GM04504 (cell line): ENCODE measurements around the gene NPC1.
"Not testable (repeated sequence)": the region's sequence is repeated elsewhere in the genome, so short reads cannot be mapped to it uniquely, and the experiment has no call there.

Experiments
- DNase-seq: peaks from one replicate; pipeline ENCODE4 v3.0.0-alpha.2; 2012; ENCODE audit warnings: low read depth

The NPC1 gene

DNA sequence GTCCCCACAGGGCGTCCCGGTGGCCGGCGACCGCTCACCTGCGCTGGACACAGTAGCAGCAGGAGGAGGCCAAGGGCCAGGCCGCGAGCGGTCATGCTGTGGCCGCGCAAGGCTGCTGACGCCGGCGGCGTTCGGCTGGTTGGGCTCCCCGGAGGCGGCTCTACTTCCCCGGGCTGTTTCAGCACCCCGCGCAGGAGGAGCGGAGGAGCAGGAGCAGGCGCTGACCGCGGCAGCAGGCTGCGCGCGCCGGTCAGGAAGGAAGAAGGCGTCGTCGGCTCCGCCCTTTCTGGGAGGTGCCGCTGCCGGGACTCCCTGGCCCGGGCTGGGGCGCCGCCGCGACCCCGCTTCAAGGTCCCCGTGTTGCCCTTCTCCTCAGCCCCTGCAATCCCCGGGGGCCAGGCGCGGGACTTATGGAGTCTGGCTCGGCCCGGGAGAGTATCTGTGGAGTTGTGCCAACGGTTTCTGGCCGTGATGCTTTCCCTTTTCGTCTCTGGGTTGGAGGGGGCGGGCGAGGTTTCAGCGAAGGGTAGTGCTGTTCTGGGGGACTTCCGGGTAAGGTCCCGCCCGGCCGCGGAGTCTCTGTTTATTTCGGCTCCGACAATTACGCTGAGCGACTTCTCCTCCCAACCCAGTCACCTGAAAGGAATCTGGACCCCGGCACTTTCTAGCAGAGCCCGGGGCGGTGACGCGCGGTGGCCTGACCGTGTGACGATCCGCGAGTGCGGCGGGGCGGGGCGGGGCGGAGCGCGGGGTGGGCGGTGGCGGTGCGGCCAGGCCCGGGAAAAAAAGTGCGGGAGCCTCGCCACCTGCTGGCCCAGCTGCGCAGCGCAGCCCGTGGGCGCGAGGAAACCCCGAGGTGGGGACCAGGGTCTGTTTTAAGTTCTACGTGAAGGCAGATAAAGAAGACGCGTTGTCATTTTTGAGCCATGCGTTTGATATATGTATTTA lies at the start of gene NPC1:
Gene NPC1 (minus strand): TSS at position 258 of the 948 bp plus-strand sequence. CDS start 163 bp downstream, at position 95.
- DNase-seq, result peak; percentile 89

DNA sequence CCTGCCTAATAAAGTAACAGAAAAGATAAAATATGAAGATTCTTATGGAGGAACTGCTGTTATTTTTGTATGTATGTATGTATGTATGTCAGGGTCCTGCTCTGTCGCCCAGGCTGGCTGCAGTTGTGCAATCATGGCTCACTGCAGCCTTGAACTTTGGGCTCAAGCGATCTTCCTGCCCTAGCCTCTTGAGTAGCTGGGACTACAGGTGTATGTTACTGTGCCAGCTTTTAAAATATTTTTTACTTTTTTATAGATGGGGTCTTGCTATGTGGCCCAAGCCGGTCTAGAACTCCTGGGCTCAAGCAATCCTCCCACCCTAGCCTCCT lies 49.7 kb upstream of the NPC1 start:
- DNase-seq, result no peak

DNA sequence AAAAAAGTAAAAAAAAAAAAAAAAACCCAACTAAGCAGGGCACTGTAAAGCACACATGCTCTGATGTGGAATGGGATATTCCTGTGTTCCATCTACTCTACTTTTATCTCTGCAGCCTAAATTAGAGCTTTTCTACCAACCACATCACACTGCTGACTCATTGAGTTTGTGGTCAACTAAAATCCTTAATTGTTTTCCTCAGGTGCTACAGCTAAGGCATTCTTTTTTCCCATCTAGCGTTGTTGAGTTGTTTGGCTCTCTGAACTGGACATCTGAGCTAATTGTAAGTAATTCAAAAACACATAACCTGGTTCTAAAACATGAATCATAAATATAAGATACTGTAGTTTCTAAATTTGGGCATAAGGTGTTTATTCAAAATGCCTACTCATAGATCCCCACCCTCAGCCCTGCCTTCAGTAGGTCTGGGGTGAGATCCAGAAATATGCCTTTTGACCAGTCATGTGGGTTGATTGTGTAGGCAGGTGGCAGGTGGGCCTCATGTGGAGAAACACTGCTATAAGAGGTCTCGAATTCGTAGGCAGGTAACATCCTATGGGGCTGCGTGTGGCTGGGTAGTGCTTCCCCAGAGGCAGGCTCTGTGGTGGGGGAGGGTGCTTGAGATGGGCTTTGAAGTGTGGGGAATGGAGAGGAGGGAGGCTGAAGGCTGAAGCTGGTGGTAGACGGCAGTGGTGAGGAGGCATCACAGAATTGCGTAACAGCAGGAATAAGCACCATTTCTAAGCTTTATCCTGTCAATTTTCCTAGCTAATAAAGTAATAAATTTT lies 49.2 kb upstream of the NPC1 start:
- DNase-seq, result no peak

DNA sequence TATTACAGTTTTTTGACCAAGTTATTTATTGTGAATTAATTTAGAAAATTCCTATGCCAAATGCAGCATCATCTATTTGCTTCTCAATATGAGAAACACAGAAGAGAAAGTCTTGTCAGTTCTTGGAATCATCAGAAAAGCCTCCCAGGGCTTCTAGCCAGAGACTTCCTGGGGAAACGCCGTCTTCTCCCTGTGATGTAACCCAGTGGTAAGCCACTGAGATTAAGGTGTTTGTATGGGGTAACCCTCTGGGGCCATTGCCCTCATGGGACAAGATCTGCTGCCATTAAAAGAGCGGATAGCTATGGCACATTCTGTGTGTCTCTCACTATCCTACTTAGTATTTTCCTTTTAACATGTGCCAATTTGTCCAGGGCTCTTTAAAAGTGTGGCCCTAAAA lies 48.4 kb upstream of the NPC1 start:
- no peak for DNase-seq

DNA sequence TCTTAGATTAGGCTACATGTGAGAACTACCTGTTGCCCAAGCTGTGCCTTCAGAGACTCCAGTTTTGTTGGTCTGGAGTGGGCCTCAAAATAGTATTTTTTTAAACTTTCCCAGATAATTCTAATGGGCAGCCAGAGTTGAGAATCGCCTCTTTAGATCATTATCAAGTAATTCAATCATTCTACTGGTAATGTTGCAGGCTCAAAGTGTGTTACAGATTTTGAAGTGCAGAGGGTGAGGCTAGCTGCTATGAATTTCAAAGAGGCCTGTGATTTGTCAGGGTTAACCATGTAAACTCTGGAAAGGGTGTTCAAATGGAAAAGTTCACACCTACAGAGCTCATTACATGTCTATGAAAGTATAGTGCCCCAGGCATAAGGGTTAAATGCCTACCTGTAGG lies 46.3 kb upstream of the NPC1 start:
- no peak for DNase-seq

DNA sequence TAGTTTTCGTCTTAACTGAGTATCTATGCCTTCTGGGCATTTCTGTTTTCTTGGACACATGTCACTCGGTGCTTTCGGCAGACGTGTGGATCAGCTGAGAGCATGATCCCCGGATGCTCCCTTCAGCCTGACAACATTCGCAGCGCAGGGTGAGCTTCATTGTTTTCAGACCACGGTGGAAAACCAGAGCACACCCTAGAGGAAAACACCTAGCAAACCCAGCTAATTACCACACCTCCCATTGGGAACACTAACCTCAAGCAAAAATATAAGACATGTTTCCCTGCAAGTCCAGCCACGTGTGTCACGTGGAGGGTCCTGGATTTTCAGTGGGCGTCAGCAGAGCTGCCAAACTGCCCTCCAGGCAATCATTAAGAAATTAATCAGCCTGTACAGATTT lies 45.4 kb upstream of the NPC1 start:
- DNase-seq, result no peak

DNA sequence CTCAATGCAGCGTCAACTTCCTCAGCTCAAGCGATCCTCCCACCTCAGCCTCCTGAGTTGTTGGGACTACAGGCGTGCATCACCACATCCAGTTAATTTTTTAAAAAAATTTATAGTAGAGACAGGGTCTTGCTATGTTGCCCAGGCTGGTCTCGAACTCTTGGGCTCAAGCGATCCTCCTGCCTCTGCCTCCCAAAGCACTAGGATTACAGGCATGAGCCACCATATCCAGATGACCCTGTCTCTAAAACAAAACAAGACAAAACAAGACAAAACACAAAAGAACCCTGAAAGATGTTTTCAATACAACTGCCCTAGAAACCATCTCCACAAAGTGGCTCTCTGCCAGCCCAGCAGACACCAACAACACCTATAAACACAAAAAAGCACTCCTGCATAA lies 45.0 kb upstream of the NPC1 start:
- DNase-seq, result no peak

DNA sequence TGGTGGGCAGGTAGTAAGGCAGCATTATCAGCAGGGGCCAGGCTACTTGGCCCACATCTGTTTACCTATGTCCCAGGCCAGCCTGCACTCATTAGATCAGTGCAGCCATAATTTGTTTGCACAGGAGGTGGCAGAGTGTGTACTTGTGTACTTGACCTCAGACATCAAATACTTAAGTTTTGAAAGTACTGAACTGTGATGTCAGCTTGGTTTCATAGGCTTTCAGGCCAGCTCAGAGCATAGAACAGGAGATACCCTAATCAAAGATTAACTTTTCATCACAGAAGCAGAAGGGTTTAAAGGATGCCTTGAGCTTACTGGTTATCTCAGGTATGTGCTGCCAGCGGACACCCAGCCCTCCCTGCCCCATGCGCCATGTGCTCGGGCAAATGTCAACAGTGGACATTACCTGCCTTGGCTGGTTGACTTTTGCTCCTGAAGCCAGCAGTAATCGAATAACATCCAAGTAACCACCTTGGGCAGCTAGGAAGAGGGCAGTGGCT lies 43.2 kb upstream of the NPC1 start:
- no peak for DNase-seq

DNA sequence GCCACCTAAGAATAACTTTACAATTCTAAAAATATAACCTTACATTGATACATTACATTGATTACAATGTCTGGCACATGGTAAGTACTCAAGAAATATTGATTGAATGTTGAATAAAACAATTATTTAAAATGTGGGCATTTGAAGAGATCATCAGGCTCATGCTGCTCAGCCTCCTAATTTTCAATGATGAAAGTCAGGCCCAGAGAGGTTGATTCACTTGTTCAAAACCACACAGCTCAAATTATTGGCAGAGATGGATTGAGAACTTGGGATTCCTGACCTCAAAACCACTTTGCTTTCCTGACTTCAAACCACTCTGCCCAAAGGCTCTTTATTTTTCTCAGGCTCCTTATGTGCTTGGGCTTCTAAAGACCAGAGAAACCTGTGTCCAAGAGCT lies 41.7 kb upstream of the NPC1 start:
- DNase-seq, result no peak

DNA sequence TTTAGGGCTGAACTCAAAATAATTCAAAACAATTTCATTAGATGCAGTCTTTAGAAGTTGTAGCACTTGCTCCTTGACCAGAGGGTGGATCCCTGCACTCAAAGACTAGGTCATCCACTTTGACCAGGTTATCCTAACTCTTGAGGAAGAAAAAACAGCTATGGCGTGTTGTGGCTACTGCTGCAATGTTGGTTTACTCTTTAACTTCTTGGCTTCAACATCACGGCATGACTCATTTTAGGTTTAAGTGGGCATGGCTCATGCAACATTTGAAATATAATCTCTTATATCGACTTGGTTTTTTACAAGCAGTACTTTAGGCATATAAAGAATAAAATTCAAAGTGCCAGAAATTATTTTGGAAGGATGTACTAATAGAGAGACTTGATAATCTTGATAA lies 41.0 kb upstream of the NPC1 start:
- no peak for DNase-seq

DNA sequence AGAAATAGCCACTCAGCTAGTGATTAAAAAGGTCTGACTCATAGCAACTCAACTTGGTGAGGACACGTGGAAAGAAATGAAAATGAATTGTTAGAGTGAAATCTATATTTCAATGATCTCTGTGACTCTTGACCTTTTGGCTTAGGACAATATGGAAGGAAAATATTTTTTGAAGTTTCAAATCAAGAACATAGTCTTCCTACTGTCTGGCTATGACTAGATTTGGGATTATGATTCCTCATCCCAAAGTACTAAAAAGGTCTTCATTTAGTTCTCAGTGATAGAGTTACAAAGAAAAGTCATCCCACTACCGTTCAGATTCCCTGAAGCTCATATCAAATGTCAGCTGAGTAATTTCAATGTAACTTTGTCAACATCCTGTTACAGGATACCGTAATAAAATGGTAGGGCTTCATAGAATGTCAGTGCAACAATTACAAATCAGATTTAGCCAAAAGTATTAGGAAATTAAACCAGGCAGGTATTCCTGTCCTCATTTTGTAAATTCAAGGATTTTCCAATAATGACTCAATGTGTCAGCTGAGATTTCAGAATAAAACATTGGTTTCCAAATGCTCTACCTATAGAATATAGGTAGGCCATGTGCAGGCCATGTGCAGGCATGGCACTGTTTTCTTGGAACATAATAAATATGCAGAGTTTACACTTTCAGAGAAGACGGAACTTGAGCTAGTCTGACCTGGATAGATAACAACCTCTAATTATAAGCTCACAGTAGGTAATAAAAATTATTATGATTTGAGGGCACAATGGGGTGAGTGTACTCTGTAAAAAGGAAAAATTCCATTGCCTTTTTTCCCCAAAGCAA lies 40.4 kb upstream of the NPC1 start:
- no peak for DNase-seq

DNA sequence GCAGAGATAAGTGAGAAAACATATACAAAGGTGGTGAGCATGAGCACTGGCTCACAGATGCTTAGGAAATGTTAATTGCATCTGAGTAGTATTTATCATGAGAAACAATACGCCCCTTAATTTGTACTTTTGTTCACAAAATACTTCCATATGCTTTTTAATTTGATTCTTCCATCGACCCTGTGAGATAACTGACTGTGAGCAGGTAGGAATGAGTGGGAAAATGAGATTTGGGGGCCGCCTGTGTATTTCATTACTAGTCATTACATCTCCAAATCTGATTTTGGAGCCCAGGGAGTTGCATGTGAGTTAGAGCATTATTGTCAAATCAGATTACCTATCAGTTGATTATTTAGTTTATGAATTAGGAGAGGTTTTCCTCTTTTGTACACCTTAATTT lies 36.7 kb upstream of the NPC1 start:
- DNase-seq, result no peak

DNA sequence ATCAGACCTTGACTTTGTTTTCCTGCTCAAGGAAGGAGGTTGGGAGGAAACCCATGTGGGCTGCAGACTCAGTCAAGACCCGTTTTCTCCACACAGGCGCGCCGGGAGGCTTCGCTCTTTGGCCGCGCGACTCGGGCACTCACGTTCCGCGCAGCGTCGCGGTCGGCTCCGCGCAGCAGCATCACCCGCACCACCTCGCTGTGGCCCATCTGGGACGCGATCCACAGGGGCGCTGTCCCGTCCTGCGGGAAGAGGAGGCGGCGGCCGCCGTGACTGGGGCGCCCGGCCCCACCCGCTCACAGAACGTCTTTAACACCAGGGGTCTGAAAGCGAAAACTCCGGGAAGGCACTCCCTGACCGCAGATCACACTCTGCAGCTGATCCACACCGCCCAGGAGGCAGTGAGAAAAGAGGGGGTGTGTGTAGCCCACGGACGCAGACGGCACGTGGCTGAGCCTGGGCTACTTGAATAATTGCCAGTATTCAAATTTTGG lies 33.1 kb upstream of the NPC1 start:
- no peak for DNase-seq

DNA sequence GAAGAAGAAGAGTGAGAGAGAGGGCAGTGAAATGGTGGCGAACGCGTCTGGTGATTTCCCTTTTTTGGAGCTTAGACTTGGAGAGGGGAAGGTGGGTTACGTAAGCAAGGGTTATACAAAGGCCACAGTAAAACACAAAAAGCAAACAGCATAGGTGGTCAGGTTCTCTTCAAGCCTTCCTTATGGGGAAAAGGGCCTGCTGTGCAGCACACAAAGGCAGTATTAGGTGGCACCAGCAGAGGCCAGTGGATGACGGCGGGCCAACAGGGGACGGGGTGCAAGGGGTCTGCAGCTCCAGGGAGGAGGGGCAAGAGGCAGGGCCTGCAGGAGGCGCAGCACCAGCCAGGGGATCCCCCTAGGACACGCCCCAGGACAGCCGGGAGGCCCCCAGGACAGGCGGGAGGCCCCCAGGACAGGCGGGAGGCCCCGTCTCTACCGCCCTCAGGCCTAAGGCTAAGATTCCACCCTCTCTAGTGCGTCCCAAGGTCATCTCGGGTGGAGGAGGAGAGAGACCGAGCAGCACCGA lies 32.6 kb upstream of the NPC1 start:
- DNase-seq, result no peak

DNA sequence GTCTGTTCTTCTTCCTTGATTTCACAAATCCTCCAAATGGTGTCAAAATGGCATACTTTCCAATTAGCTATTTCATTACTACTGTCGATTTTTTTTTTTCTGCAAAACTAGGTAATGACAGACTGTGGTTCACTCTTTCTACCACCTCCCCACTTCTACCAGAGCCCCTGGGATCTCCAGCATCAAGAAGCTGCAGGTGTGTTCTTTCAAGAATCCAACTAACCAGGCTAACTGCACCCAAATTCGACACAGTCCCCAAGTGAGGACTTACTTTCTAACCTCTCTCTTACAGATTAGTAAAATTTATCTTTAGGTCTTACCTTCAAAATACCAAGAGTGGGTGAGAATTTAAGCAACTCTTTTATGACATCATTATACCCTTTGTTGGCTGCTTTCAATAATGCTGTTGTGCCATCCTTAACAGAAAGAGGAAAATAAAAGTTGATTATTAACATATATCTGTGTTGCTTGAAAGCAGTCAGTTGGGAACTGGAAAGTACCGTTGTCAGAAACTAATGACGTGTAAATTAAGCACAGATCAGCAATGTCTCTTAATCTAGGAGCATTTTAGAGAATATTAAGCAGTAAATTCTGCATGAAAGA lies 31.2 kb upstream of the NPC1 start:
- DNase-seq, result no peak

DNA sequence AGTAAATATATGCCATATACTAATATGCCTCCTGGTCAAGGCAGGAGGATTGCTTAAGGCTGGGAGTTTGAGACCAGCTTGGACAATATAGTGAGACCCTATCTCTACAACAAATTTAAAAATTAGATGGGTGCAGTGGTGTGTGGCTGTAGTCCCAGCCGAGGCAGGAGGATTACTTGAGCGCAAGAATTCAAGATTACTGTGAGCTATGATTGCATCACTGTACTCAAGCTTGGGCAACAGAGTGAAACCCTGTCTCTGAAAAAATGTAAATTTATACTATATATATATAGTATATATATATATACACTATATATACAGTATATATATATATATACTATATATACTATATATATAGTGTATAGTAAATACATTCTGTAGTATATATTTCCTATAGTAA lies 30.0 kb upstream of the NPC1 start:
- no peak for DNase-seq

DNA sequence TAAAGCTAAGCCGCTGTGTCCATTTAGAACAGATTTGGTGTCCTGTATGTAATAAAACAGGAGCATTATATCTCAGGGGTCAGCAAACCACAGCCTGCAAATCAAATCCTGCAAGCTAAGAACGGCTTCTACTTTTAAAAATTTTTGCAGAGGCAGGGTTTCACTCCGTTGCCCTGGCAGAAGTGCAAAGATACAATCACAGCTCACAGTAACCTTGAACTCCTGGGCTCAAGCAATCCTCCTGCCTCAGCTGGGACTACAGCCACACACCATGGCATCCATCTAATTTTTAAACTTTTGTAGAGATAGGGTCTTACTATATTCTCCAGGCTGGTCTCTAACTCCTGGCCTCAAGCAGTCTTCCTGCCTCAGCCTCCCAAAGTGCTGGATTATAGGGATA lies 28.6 kb upstream of the NPC1 start:
- DNase-seq, result no peak

DNA sequence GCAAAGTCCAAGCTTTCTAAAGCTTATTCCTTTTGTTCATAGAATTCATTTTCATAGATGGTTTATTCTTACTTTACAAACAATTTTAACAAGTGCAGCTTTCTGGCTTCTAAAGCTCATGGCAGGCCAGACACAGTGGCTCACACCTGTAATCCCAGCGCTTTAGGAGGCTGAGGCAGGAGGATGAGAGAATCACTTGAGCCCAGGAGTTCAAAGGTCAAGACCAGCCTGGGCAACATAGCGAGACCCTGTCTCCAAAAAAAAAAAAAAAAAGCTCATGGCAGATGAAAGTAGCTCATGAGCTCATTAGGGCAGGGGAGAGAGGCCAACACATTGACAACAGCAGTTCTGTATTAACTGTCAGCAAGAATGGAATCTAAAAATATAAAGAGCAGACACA lies 28.1 kb upstream of the NPC1 start:
- DNase-seq, result no peak

DNA sequence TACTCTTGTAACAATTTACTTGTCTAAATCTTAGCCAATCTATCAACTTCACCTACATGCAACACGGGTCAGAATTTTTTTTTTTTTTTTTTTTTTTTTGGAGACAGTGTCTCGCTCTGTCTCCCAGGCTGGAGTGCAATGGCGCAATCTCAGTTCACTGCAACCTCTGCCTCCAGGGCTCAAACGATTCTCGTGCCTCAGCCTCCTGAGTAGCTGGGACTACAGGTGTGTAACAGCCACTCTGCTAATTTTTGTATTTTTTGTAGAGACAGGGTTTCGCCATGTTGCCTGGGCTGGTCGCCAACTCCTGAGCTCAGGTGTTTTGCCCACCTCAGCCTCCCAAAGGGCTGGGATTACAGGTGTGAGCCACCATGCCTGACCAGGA lies 26.8 kb upstream of the NPC1 start:
- not testable (repeated sequence) for DNase-seq

DNA sequence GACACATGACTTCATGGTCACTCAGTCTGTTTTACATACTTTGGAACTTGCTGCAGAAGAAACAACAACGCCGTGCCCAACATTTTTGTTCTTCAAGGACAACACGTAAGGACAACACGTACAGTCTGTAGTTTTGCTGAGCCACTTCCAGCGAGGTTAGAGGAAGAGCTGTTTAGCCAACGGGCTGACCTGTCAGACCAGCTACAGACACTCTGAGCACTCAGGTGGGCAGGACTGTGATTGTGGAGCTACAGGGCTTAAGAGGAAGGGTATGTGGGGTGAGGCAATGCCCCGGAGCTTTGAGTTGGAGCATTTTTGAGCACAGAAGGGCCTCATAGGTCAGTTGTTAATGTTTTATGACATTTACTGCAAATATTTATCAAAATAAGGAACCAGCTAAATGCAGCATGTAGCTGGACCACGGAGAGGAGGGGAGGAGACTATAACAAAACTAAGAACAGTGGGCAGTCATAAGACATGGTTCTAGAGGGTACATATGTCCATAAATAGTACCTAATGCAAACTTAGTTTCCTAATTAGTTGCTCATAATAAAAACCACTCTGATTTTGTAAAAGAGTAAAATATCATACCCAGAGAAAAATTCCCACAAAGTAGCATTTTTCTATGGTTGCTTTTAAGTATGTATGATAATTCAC lies 26.3 kb upstream of the NPC1 start:
- DNase-seq, result no peak
